H1 (cell line): Measurements from ENCODE around the gene ZNF629.

ENCODE experiments used
- CTCF ChIP-seq, 3 experiments: IDR thresholded peaks; 1 replicate in 2 of 3; 2 replicates in 1 of 3; pipeline versions ENCODE4 v1.5.1 to v1.6.1; 2011; ENCODE audit warnings: low read length in 3 of 3, mild to moderate bottlenecking in 3 of 3, inconsistent platforms in 2 of 3, low read depth in 1 of 3, moderate library complexity in 1 of 3; ENCODE audit not compliant: insufficient read depth in 1 of 3; ENCODE audit errors: control extremely low read depth in 1 of 3
- EP300 ChIP-seq, 2 experiments: IDR thresholded peaks; 1 replicate in 1 of 2; 2 replicates in 1 of 2; pipeline ENCODE4 v1.6.1; 2011 to 2012; ENCODE audit warnings: low read depth in 2 of 2, low read length in 2 of 2, mild to moderate bottlenecking in 2 of 2, borderline replicate concordance in 1 of 2, inconsistent platforms in 1 of 2, moderate library complexity in 1 of 2
- KDM1A ChIP-seq: fragments of 200-600, 300-600 bp; sonication (generic); IDR thresholded peaks from 2 replicates; pipeline ENCODE4 v1.7.1; 2016; ENCODE audit warnings: mild to moderate bottlenecking, low read length, borderline replicate concordance
- POLR2A ChIP-seq, 2 experiments: IDR thresholded peaks; 1 replicate in 1 of 2; 2 replicates in 1 of 2; pipeline ENCODE4 v1.6.1; 2011; ENCODE audit warnings: low read depth in 2 of 2, low read length in 2 of 2, mild to moderate bottlenecking in 2 of 2; ENCODE audit errors: control extremely low read depth in 1 of 2
- TEAD4 ChIP-seq: IDR thresholded peaks from 2 replicates; pipeline ENCODE4 v1.6.1; 2012; ENCODE audit warnings: low read depth, low read length, inconsistent platforms, mixed read lengths
- USF2 ChIP-seq: IDR thresholded peaks from 2 replicates; pipeline ENCODE4 v1.6.1; 2011; ENCODE audit warnings: low read length, improper control_type of control experiment

DNA sequence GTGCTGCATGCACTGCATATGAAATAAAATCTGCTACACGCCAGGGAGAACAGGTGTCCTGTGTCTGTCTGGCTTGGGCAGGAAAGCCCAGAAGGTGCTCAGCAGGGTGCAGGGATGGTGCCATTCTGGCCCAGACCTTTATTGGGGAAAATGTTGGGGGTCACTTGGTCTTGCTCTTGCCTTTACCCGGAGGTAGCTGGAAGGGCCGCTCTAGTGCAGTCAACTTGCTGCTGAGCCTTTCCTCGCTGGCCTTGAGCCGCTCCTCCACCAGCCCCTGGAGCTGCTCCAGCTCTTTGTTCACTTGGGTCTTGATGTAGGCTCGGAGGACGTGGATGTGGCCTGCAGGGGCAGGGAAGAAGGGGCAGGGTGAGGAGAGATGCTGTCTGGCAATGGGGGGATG, 29.7 kb downstream of the ZNF629 start:
- TF ChIP-seq USF2: no peak
- TF ChIP-seq CTCF (IDR thresholded peaks at IDR 0.05; ENCODE audit: control extremely low read depth in 1 of 3, insufficient read depth in 1 of 3, low read depth in 1 of 3, low read length in 3 of 3): no peak
- no peak for TF ChIP-seq KDM1A
- no peak for TF ChIP-seq POLR2A (IDR thresholded peaks at IDR 0.05; ENCODE audit: control extremely low read depth in 1 of 2, low read depth in 2 of 2, low read length in 2 of 2)
- no peak for TF ChIP-seq TEAD4
- TF ChIP-seq EP300 (IDR thresholded peaks at IDR 0.05; ENCODE audit: borderline replicate concordance in 1 of 2, low read depth in 2 of 2, low read length in 2 of 2): no peak
